Measurements from ENCODE around the gene IKBKE. TPM values are rescaled to one million over a fixed set of nuclear protein-coding genes. Genes with fewer than 3 reads are reported as not detected.

IKBKE gene
- total RNA-seq, 4 donors from 2014 or later = 5.7 to 27.0 (median 17.4) TPM

- H3K27me3 ChIP-seq = no peaks in the 10 kb centered on the region
- DNase-seq (ENCODE audit: low spot score in 2 of 2) = peak in 1 of 2 donors; percentile 24
- H3K36me3 ChIP-seq = no peaks in the 10 kb centered on the region
- H3K4me1 ChIP-seq = peaks cover 23% of the 10 kb centered on the region
- TF ChIP-seq POLR2A (IDR thresholded peaks at IDR 0.05) (no peak), POLR2AphosphoS5 (IDR thresholded peaks at IDR 0.05) (no peak), CTCF (IDR thresholded peaks at IDR 0.05) (no peak), EP300 (IDR thresholded peaks at IDR 0.05) (no peak)
- 98% methylated on average over 7 of the region's 7 CpGs for WGBS
- H3K4me3 ChIP-seq = no peak overlapping the region
- no peaks in the 10 kb centered on the region for H3K9me3 ChIP-seq
- no peak overlapping the region for H3K27ac ChIP-seq
These were observed 59.1 kb downstream of the IKBKE start for GRCh38 chr1:206529425-206529824.

- no peak overlapping the region for H3K4me3 ChIP-seq
- no peaks in the 10 kb centered on the region for H3K27me3 ChIP-seq
- no peaks in the 10 kb centered on the region for H3K9me3 ChIP-seq
- no peak for TF ChIP-seq POLR2AphosphoS5 (IDR thresholded peaks at IDR 0.05)
- TF ChIP-seq POLR2A (IDR thresholded peaks at IDR 0.05) = no peak
- no peak for TF ChIP-seq EP300 (IDR thresholded peaks at IDR 0.05)
- TF ChIP-seq CTCF (IDR thresholded peaks at IDR 0.05) = no peak
- peaks cover 18% of the 10 kb centered on the region for H3K4me1 ChIP-seq
- no peak overlapping the region for H3K27ac ChIP-seq
- DNase-seq (ENCODE audit: low spot score in 2 of 2) = peak in 1 of 2 donors; percentile 14
- H3K36me3 ChIP-seq = no peaks in the 10 kb centered on the region
- WGBS = 92% methylated on average over 7 of the region's 7 CpGs
These were observed 62.1 kb downstream of the IKBKE start for GRCh38 chr1:206532368-206532767.

- no peak for TF ChIP-seq CTCF (IDR thresholded peaks at IDR 0.05)
- no peak for TF ChIP-seq POLR2AphosphoS5 (IDR thresholded peaks at IDR 0.05)
- no peak for TF ChIP-seq POLR2A (IDR thresholded peaks at IDR 0.05)
- TF ChIP-seq EP300 (IDR thresholded peaks at IDR 0.05) = no peak
- H3K27ac ChIP-seq = no peak overlapping the region
- H3K9me3 ChIP-seq = no peaks in the 10 kb centered on the region
- WGBS = 61% methylated on average over 3 of the region's 3 CpGs
- peaks cover 19% of the 10 kb centered on the region for H3K4me1 ChIP-seq
- no peaks in the 10 kb centered on the region for H3K27me3 ChIP-seq
- H3K4me3 ChIP-seq = no peak overlapping the region
- H3K36me3 ChIP-seq = no peaks in the 10 kb centered on the region
- DNase-seq (ENCODE audit: low spot score in 2 of 2) = peak in 1 of 2 donors; percentile 31
These were observed 64.3 kb downstream of the IKBKE start for GRCh38 chr1:206534552-206534951.

GRCh38 chr1:206535853-206536188 lies 65.5 kb downstream of the IKBKE start:
- H3K9me3 ChIP-seq = no peaks in the 10 kb centered on the region
- H3K27ac ChIP-seq = no peak overlapping the region
- WGBS = 57% methylated on average over 6 of the region's 6 CpGs
- H3K4me1 ChIP-seq = peaks cover 32% of the 10 kb centered on the region
- DNase-seq (ENCODE audit: low spot score in 2 of 2) = peak in 1 of 2 donors; percentile 51
- no peaks in the 10 kb centered on the region for H3K27me3 ChIP-seq
- no peaks in the 10 kb centered on the region for H3K36me3 ChIP-seq
- H3K4me3 ChIP-seq = no peak overlapping the region
- TF ChIP-seq POLR2A (IDR thresholded peaks at IDR 0.05) = no peak
- TF ChIP-seq EP300 (IDR thresholded peaks at IDR 0.05) = no peak
- no peak for TF ChIP-seq CTCF (IDR thresholded peaks at IDR 0.05)
- TF ChIP-seq POLR2AphosphoS5 (IDR thresholded peaks at IDR 0.05) = no peak

- no peaks in the 10 kb centered on the region for H3K36me3 ChIP-seq
- peak in 1 of 2 donors; percentile 16 for DNase-seq (ENCODE audit: low spot score in 2 of 2)
- peaks cover 37% of the 10 kb centered on the region for H3K4me1 ChIP-seq
- H3K27ac ChIP-seq = no peak overlapping the region
- no peaks in the 10 kb centered on the region for H3K27me3 ChIP-seq
- TF ChIP-seq POLR2A (IDR thresholded peaks at IDR 0.05) = no peak
- no peak for TF ChIP-seq CTCF (IDR thresholded peaks at IDR 0.05)
- TF ChIP-seq POLR2AphosphoS5 (IDR thresholded peaks at IDR 0.05) = no peak
- no peak for TF ChIP-seq EP300 (IDR thresholded peaks at IDR 0.05)
- H3K9me3 ChIP-seq = no peaks in the 10 kb centered on the region
- H3K4me3 ChIP-seq = no peak overlapping the region
- 84% methylated on average over 4 of the region's 4 CpGs for WGBS
These were observed 66.9 kb downstream of the IKBKE start for GRCh38 chr1:206537141-206537540.

Data from suprapubic skin (tissue), 4 donors.